Embryonic facial prominence (tissue), 1 donor: Measurements from ENCODE around the gene SLCO3A1.

Source experiments
- DNase-seq: peaks from one replicate; pipeline ENCODE4 v3.0.0-alpha.2; 2016; ENCODE audit errors: extremely low spot score

SLCO3A1 gene

GRCh38 chr15:92100751-92101150 lies 247.2 kb downstream of the SLCO3A1 start:
- no peak for DNase-seq

- DNase-seq = no peak
Observed at GRCh38 chr15:92101708-92102394, 248.3 kb downstream of the SLCO3A1 start.

- DNase-seq = no peak
Observed at GRCh38 chr15:92102395-92102755, 248.9 kb downstream of the SLCO3A1 start.

- no peak for DNase-seq
Observed at GRCh38 chr15:92104072-92104471, 250.6 kb downstream of the SLCO3A1 start.

- DNase-seq = no peak
Observed at GRCh38 chr15:92105611-92106010, 252.1 kb downstream of the SLCO3A1 start.

- no peak for DNase-seq
Observed at GRCh38 chr15:92107510-92107909, 254.0 kb downstream of the SLCO3A1 start.

- no peak for DNase-seq
Observed at GRCh38 chr15:92109191-92109873, 255.8 kb downstream of the SLCO3A1 start.

- no peak for DNase-seq
Observed at GRCh38 chr15:92111291-92111690, 257.8 kb downstream of the SLCO3A1 start.

- no peak for DNase-seq
Observed at GRCh38 chr15:92111751-92112150, 258.2 kb downstream of the SLCO3A1 start.

GRCh38 chr15:92112180-92112579 lies 258.7 kb downstream of the SLCO3A1 start:
- no peak for DNase-seq

GRCh38 chr15:92112711-92113110 lies 259.2 kb downstream of the SLCO3A1 start:
- DNase-seq = no peak

- no peak for DNase-seq
Observed at GRCh38 chr15:92113832-92114231, 260.3 kb downstream of the SLCO3A1 start.

- DNase-seq = no peak
Observed at GRCh38 chr15:92115834-92116233, 262.3 kb downstream of the SLCO3A1 start.

- DNase-seq = no peak
Observed at GRCh38 chr15:92116330-92116729, 262.8 kb downstream of the SLCO3A1 start.

- DNase-seq = no peak
Observed at GRCh38 chr15:92117261-92117731, 263.8 kb downstream of the SLCO3A1 start.

GRCh38 chr15:92118162-92118935 lies 264.8 kb downstream of the SLCO3A1 start:
- DNase-seq = no peak

- DNase-seq = no peak
Observed at GRCh38 chr15:92118936-92119325, 265.4 kb downstream of the SLCO3A1 start.

GRCh38 chr15:92120094-92120795 lies 266.7 kb downstream of the SLCO3A1 start:
- DNase-seq = no peak

- no peak for DNase-seq
Observed at GRCh38 chr15:92121047-92121446, 267.5 kb downstream of the SLCO3A1 start.

- no peak for DNase-seq
Observed at GRCh38 chr15:92122259-92122658, 268.8 kb downstream of the SLCO3A1 start.

- DNase-seq = no peak
Observed at GRCh38 chr15:92123962-92124656, 270.6 kb downstream of the SLCO3A1 start.

GRCh38 chr15:92124657-92125010 lies 271.1 kb downstream of the SLCO3A1 start:
- DNase-seq = no peak
